Sigmoid colon (tissue), 4 donors: Measurements from ENCODE around the gene WDR33.

Source experiments
- EP300 ChIP-seq, 4 donors: sonication (generic); formaldehyde crosslinking; IDR thresholded peaks; one replicate each; pipeline ENCODE4 v1.6.1; 2017; ENCODE audit warnings: antibody characterized with exemption in 4 of 4
- POLR2A ChIP-seq, 2 donors: fragments of 450-650 bp; IDR thresholded peaks; one replicate each; pipeline ENCODE4 v1.6.1; 2016; ENCODE audit warnings: antibody characterized with exemption in 2 of 2, mild to moderate bottlenecking in 2 of 2, moderate library complexity in 2 of 2
- POLR2AphosphoS5 ChIP-seq, 4 donors: sonication (generic); formaldehyde crosslinking; IDR thresholded peaks; one replicate each; pipeline ENCODE4 v1.6.1; 2017; ENCODE audit warnings: antibody characterized with exemption in 4 of 4
- TF ChIP-seq, protein P1 (sequence below), 4 experiments: fragments of 450-650 bp in 3 of 4; fragments of 200-600 bp in 1 of 4; IDR thresholded peaks; one replicate each; pipeline ENCODE4 v1.5.1; 2016 to 2019; ENCODE audit warnings: antibody characterized with exemption in 4 of 4, mild to moderate bottlenecking in 3 of 4, moderate library complexity in 2 of 4

DNA sequence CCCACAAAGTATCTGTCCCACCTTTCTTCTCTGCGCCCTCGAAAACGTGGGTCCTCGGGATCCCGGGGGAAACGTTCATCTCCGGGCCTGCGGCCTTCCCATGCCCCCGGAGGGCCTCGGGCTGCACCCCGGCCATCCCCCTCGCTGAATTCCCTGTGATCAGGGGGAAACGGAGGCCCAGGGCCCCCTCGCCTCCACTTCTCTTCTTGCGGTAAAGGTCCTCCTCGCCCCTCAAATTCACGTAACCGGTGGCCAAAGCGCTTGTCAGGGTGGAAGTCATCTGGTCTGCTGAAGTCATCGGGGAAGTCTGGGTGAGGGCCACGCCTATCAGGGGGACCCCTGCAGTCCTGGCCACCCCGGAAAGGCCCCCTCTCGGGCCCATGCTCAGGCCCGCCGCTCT, 97.4 kb downstream of the WDR33 start:
- no peak for TF ChIP-seq POLR2AphosphoS5 (IDR thresholded peaks at IDR 0.05)
- TF ChIP-seq EP300 (IDR thresholded peaks at IDR 0.05), result no peak
- TF ChIP-seq, protein P1, sequence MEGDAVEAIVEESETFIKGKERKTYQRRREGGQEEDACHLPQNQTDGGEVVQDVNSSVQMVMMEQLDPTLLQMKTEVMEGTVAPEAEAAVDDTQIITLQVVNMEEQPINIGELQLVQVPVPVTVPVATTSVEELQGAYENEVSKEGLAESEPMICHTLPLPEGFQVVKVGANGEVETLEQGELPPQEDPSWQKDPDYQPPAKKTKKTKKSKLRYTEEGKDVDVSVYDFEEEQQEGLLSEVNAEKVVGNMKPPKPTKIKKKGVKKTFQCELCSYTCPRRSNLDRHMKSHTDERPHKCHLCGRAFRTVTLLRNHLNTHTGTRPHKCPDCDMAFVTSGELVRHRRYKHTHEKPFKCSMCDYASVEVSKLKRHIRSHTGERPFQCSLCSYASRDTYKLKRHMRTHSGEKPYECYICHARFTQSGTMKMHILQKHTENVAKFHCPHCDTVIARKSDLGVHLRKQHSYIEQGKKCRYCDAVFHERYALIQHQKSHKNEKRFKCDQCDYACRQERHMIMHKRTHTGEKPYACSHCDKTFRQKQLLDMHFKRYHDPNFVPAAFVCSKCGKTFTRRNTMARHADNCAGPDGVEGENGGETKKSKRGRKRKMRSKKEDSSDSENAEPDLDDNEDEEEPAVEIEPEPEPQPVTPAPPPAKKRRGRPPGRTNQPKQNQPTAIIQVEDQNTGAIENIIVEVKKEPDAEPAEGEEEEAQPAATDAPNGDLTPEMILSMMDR (IDR thresholded peaks at IDR 0.05), result no peak
- TF ChIP-seq POLR2A (IDR thresholded peaks at IDR 0.05), result no peak
